Midbrain (tissue), 1 donor: ENCODE measurements around the gene CEACAM6.
"Not testable (repeated sequence)": the region's sequence is repeated elsewhere in the genome, so short reads cannot be mapped to it uniquely, and the experiment has no call there.

ENCODE experiments used
- DNase-seq: peaks from one replicate; lab custom pipeline; 2025; lab: John Stamatoyannopoulos, UW

The CEACAM6 gene

DNA sequence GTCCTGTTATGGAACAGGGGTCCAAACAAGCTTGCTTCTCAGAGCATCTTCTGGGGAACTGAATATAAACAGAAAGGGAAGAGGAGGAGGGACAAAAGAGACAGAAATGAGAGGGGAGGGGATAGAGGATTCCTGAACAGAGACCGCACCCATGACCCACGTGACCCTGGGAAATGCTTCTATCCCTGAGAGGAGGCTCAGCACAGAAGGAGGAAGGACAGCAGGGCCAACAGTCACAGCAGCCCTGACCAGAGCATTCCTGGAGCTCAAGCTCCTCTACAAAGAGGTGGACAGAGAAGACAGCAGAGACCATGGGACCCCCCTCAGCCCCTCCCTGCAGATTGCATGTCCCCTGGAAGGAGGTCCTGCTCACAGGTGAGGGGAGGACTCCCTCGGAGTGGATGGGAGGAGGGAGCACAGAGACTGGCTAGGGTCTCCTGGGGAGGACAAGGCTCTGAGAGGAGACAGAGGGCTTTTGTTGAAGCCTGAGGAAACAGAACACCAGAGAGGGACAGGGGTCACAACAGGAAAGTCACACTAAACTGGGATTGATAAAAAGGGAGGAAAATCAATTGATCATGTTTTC is at the start of gene CEACAM6:
CEACAM6 (plus strand) TSS at position 203 of the 586 bp plus-strand sequence; CDS start at position 312, 109 bp downstream.
- DNase-seq: no peak

DNA sequence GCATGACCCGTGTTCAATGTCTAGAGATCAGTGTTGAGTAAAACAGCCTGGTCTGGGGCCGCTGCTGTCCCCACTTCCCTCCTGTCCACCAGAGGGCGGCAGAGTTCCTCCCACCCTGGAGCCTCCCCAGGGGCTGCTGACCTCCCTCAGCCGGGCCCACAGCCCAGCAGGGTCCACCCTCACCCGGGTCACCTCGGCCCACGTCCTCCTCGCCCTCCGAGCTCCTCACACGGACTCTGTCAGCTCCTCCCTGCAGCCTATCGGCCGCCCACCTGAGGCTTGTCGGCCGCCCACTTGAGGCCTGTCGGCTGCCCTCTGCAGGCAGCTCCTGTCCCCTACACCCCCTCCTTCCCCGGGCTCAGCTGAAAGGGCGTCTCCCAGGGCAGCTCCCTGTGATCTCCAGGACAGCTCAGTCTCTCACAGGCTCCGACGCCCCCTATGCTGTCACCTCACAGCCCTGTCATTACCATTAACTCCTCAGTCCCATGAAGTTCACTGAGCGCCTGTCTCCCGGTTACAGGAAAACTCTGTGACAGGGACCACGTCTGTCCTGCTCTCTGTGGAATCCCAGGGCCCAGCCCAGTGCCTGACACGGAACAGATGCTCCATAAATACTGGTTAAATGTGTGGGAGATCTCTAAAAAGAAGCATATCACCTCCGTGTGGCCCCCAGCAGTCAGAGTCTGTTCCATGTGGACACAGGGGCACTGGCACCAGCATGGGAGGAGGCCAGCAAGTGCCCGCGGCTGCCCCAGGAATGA is 48.4 kb upstream of the CEACAM6 start:
- no peak for DNase-seq

DNA sequence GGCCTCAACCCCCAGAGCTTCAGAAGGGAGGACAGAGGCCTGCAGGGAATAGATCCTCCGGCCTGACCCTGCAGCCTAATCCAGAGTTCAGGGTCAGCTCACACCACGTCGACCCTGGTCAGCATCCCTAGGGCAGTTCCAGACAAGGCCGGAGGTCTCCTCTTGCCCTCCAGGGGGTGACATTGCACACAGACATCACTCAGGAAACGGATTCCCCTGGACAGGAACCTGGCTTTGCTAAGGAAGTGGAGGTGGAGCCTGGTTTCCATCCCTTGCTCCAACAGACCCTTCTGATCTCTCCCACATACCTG is 47.9 kb upstream of the CEACAM6 start:
- DNase-seq: no peak

DNA sequence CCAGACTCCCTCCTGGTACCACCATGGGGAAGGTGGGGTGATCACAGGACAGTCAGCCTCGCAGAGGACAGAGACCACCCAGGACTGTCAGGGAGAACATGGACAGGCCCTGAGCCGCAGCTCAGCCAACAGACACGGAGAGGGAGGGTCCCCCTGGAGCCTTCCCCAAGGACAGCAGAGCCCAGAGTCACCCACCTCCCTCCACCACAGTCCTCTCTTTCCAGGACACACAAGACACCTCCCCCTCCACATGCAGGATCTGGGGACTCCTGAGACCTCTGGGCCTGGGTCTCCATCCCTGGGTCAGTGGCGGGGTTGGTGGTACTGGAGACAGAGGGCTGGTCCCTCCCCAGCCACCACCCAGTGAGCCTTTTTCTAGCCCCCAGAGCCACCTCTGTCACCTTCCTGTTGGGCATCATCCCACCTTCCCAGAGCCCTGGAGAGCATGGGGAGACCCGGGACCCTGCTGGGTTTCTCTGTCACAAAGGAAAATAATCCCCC is 47.4 kb upstream of the CEACAM6 start:
- DNase-seq: no peak

DNA sequence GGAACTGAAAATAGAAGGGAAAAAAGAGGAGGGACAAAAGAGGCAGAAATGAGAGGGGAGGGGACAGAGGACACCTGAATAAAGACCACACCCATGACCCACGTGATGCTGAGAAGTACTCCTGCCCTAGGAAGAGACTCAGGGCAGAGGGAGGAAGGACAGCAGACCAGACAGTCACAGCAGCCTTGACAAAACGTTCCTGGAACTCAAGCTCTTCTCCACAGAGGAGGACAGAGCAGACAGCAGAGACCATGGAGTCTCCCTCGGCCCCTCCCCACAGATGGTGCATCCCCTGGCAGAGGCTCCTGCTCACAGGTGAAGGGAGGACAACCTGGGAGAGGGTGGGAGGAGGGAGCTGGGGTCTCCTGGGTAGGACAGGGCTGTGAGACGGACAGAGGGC is 46.8 kb upstream of the CEACAM6 start, which contains the start of gene CEACAM5:
CEACAM5 (plus strand) TSS at position 146 of the 400 bp plus-strand sequence; CDS start at position 252, 106 bp downstream.
- DNase-seq: no peak

DNA sequence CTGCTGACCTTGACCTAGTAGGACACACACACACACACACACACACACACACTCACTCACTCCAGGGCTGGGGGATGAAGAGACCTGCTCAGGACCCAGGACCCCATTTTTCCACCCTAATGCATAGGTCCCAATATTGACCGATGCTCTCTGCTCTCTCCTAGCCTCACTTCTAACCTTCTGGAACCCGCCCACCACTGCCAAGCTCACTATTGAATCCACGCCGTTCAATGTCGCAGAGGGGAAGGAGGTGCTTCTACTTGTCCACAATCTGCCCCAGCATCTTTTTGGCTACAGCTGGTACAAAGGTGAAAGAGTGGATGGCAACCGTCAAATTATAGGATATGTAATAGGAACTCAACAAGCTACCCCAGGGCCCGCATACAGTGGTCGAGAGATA is 45.8 kb upstream of the CEACAM6 start:
- DNase-seq: not testable (repeated sequence)

DNA sequence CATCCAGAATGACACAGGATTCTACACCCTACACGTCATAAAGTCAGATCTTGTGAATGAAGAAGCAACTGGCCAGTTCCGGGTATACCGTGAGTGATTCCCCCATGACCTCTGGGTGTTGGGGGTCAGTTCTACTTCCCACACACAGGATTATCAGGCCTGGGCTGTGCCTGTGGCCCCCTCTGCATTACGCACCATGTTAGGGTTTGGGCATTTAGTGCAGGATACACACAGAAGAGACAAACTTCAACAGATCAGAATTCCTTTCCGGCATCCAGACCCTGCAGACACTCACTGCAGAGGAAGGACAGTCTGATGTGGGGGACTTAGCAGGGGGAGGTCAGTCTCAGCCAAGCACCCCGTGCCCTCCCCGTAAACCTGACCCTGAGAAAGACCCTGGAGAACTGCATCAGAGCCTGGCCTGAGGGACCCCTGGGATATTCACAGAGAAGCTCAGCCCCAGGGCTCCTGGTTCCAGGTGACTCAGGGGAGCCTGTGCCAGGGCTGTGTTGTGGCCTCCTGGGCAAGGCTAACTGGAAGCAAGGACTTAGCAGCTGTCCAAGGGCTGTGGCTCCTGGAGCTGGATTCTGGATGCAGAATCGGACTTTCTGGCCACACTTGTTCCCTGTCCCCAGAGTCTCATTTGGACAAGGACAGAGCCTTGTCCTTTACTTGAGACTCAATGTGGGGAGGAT is 45.2 kb upstream of the CEACAM6 start:
- no peak for DNase-seq

DNA sequence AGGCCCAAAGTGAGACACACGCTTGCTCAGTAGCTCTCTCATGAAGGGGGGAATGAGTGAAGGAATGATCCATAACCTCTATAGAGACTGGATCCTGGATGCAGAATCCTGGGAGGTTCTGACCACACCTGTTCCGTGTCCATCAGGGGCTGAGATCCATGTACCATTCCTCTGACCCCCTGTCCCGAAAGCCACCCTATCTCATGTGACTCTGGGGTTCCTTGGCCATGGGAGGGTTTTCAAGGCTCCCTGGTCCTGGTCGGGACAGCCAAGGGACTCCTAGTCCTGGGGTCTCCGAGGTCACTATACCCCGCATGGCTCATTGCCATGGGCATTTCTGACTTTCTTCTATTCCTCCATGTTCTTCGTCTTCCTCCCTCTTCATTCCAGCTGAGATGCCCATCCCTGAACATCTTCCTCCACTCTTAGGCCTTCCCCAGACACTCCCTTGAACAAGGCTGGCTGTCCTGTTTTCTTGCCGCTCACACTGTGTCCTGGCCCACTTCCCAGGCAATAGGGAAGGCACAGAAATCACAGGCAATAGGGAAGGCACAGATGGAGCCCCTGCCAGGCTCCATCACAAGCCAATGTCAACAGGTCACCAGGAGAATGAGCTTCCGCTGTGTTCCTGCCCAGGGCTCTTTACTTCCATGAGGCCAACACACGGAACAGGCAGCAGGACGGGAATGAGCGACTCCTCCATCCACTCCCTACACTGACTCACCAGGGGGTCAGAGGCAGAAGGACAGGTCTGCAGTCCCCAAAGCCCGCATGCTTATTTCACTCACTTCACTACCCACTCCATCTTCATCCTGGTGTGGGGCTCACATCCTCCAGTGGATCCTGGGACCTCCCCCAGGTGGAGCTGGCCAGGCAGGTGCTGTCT is 43.7 kb upstream of the CEACAM6 start:
- DNase-seq: no peak

DNA sequence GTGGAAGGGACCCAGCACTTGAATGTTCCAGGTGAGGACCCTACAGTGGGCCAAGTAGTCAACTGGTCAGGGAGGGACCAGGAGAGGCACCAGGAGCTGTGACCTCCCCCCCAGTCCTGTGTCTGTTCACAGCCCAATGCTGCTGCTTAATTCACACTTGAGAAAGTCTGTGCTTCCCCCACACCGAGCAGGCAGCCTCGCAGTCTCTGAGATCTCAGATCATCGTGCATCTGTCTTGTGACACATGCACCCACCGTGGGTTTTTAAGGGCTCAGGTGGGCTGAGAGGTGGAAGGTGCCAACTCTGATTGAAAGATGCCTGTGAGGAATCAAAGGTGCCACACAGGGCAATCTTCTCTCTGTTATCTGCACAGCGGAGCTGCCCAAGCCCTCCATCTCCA is 40.7 kb upstream of the CEACAM6 start:
- no peak for DNase-seq

DNA sequence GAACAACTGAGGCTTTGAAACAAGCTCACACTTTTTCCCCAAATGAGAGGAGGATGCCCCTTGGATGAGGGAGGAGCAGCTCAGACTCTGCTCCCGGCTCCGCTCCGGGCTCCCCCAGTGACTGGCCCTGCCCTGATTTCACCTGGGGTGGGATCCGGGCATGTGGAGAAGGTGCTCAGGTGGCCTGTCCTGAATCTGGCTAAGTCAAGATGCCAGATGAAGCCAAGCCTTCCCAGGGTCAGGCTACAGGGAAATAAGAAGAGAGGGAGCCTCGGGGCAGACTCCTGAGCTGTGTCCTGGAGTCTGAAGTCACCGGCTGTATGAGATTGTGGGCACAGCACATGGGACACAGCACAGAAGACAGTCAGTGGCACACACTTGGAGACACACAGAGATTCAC is 36.6 kb upstream of the CEACAM6 start:
- no peak for DNase-seq

DNA sequence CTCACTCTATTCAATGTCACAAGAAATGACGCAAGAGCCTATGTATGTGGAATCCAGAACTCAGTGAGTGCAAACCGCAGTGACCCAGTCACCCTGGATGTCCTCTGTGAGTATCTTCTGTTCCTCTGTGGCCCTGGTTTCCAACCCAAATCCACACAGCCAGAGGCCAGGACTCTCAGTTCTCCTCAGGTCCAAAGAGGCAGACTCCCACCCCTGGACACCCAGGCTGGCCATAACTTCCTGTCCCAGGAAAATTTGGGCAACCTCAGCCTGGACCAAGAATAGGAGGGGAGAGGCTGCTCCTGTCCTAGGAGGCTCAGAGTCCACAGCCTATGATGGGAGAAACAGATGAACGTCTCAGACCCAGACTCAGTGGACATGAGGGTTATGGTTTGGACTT is 35.2 kb upstream of the CEACAM6 start:
- DNase-seq: no peak

DNA sequence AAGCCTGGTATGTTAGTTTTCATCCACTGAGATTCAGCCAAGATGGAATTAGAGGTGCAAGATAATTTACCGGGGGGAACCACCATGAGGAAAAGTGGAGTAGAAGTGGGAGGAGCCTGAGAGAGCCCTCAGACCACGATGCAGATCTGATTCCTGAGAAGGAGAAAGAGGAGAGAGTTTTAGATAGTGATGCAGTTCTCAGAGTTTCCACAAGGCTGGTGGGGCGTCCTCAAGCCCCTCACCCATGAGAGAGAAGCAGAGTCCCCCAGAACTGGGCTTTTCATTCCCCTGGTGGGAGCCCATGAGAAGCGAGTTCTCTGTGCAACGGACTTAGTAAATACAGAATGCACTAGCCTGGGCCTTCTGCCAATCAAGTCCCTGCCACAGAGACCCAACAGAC is 28.8 kb upstream of the CEACAM6 start:
- no peak for DNase-seq

DNA sequence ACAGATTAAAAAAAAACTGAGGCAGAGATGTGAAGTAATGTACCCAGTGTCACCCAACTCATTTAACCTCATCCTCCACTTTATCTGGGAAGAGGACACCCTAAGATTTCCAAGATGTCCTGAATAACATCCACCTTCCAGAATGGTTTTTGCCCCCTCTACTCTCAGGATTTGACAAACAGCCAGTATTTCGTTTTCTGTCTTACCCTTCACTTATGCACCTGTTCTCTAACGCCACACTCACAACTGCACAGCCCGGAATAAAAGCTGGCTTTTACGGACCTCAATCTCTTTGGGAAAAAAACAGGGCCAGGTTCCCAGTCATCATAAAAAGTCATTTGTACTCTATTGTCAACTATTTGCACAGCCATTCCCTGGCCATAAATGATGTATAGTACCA is 21.2 kb upstream of the CEACAM6 start:
- no peak for DNase-seq

DNA sequence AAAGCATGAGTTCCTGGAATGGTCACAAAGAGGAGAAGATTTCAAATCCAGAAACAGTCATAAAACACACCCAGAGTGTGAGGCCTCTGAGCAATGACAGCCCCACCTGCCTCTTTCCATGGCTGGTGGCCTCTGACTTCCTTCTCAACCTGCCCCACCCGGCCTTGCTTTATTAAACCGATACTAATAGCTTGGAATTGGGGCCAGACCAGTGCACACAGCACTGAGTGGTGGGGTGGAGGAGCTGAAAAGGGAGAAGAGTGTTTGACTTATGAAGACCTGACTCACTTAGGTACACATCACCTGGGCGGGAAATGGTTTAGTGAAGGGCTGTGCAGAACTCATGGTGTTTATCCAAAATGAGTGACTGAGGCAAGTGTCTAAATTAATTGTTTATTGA is 20.7 kb upstream of the CEACAM6 start:
- no peak for DNase-seq

DNA sequence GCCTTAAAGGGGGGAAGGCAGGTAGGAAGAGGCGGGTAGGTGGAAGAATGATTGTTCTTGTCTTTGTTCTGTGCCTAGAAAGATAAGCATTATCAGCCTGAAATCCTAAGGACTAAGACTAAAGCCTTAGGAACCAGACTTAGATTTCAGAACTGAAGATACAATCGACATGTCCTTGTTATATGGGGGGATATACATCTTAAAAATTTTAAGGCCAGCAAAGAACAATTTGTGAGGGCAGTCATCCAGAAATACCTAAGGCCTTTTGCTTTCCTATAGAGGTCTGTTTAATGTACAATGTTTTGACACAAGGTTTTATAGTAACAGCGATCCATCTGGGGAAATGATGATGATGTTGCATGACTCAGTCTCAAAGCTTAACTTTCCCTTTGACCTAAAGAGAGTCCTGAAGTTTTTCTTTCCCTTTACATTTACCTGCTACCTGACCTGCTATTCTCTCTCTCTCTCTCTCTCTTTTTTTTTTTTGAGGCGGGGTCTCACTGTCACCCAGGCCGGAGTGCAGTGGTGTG is 20.2 kb upstream of the CEACAM6 start:
- no peak for DNase-seq

DNA sequence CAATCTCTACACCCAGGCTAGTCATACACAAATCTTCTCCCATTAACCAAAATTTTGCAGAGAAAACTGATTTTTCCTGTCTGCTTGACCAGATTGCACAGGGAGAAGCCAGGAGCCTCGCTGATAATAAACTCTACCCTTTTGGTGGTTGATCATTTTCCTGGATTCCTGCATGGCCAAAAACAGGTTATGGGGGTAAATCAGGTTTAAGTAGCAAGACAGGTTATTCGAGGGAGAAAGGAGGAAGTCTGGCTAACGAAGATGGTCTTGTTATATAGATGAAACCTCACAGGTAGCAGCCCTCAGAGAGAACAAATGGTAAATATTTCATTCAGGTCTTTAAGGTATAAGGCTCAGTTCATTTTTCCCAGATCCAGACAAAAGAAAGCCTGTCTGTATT is 16.0 kb upstream of the CEACAM6 start:
- DNase-seq: no peak

DNA sequence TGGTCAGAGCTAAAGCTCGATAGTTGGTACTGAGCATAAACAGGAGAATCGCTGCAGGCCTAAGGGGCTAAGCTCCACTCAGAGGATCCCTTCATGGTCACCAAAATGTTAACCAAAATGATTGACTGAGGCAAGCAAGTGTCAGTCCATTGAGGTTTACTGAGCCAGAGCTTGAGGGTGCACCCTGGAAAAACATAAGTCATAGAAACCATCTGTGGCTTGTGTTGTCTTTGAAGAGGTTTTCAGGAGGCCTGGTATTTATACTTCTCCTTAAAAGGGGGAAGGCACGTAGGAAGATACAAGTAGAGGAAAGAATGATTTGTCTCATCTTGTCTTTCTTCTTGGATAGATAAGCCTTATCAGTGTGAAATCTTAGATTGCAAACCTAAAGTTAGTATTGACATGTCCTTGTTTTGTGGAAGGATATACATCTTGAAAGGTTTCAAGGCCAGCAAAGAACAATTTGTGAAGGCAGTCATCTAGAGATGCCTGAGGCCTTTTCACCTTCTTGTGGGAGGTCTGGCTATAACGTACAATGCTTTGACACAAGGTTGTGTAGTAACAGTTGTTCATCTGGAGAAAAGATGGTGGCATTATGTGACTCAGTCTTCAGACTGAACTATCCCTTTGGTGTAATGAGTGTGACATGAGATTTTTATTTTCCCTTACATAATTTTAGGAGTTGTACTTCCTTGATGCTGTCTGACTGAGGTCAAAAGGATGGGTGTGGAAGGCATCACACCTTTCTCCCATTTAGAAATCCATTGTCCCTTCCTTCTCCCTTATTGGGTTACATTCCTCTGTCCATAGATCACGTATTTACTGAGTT is 14.7 kb upstream of the CEACAM6 start:
- no peak for DNase-seq

DNA sequence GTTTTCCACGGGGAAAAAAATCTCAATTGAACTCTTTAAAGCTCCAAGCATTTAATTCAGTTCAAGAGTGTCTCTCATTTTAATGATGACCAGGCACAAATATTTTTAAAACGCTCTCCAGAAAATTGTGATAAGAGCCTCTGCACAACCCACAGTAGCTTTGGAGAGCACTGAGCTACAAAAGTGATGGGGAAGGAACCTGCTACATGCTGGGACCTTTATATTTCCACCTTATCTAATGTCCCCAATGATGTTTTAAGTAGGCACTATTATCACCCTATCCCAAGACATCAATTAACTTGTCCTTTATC is 14.1 kb upstream of the CEACAM6 start:
- no peak for DNase-seq

DNA sequence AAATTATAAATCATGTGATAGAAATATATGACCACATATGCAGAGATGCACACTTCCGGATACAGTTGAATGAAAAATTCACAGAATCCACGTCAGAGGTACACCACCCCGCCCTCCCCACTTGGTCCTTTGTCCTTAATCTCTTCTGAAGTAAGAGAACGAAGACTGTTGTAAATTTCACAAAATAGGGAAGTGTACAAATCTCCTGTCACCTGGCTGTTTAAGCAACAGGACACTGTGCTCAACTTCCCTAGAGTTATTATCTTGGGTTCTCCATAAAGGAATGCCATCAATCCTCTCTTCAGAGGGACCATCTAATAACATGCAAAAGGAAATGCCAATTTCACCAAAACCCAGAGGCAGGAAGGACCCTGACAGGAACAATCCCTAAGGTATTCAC is 10.5 kb upstream of the CEACAM6 start:
- no peak for DNase-seq

DNA sequence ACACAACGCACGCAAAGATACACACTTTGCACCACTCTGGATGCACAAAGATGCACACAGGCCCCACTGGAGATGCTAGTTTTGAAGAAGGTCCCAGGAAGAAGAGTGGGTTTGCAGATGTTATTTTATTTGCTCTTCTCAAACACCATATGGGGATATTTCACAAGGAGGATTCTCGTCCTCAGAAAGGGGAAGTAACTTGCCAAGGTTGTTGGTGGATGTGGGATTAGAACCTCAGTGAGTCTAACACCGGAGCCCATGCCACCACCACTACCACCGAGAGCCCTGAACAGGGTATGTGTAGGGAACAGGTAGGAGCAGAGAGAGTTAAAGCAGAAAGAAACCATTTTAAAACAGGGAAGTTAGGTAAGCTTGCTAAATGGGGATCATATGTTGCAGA is 9.6 kb upstream of the CEACAM6 start:
- DNase-seq: no peak

DNA sequence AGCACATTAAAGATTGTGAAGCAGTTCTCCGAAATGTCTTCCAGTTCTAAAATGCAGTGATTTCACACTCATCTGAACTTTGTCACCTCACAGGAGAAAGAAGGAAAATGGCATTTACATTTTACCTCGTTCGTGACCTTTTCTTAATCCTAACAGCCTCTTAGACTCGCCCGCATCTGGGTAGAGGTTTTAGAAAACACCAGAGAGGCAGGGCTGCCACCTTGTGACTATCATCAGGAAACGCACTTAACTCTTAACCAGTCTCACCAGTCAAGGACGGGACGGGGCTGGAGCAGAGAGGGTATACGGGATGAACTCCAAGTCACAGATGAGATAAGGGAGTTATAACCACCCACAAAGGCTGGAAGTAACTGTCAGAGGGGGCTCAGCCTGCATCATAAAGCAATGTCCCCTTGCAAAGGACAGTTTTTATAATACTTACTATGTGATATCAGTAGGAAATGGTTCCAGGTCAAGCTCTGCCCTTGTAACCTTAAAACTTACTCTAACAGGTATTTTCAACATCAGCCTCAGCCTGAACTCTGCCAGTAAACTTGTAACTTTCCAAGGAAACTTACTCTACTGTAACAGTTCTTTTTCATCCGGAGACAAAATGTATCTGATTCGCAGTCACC is 8.6 kb upstream of the CEACAM6 start:
- peak; percentile 11 for DNase-seq
